Caco-2 (cell line): ENCODE data around the gene TNPO3. TPM values are rescaled to one million over a fixed set of nuclear protein-coding genes. Genes with fewer than 3 reads are reported as not detected.

Source experiments
- BruUV-seq: library from RNA; stranded (reverse); fragments of 400-500 nt; replicated peaks from 2 replicates; lab custom pipeline; 2021; lab: Mats Ljungman, UMichigan
- CTCF ChIA-PET: fragments of 300-600 bp; sonication (Branson Sonifier 250); formaldehyde crosslinking; loops from one replicate; lab custom pipeline; 2022; ENCODE audit warnings: antibody characterized with exemption; lab: Charles Lee
- POLR2A ChIA-PET: fragments of 300-600 bp; sonication (Branson Sonifier 250); formaldehyde crosslinking; loops from one replicate; lab custom pipeline; 2022; ENCODE audit warnings: antibody characterized with exemption; lab: Charles Lee
- DNase-seq, 2 experiments: peaks; one replicate each; pipeline versions ENCODE4 v3.0.0 to v3.0.0-alpha.2; 2020 to 2022
- H3K27me3 ChIP-seq: replicated peaks from 2 replicates; pipeline ENCODE4 v1.6.0; 2011; ENCODE audit warnings: low read length; ENCODE audit not compliant: control insufficient read depth, insufficient read depth
- H3K36me3 ChIP-seq: 2 replicates; pipeline ENCODE4 v1.5.1; 2011; ENCODE audit warnings: low read length; ENCODE audit not compliant: control insufficient read depth, insufficient read depth
- H3K4me1 ChIP-seq: fragments of 250-450 bp; sonication (Bioruptor Pico); 2 replicates; pipeline ENCODE4 v1.5.1; 2020; ENCODE audit warnings: mild to moderate bottlenecking
- H3K4me3 ChIP-seq: 2 replicates; pipeline ENCODE4 v1.5.1; 2011; ENCODE audit warnings: low read depth, mild to moderate bottlenecking, control low read depth, low read length
- H3K9me3 ChIP-seq: fragments of 250-450 bp; sonication (Bioruptor Pico); 2 replicates; pipeline ENCODE4 v1.5.1; 2020; ENCODE audit warnings: mild to moderate bottlenecking, moderate library complexity
- H3K27ac Mint-ChIP-seq: one replicate; pipeline ENCODE4 v1.8.0; 2022; ENCODE audit warnings: mixed read lengths; ENCODE audit not compliant: unreplicated experiment
- H3K27me3 Mint-ChIP-seq: one replicate; pipeline ENCODE4 v1.8.0; 2022; ENCODE audit warnings: mixed read lengths; ENCODE audit not compliant: insufficient read depth, unreplicated experiment
- H3K36me3 Mint-ChIP-seq: one replicate; pipeline ENCODE4 v1.8.0; 2022; ENCODE audit warnings: mild to moderate bottlenecking, mixed read lengths; ENCODE audit not compliant: insufficient read depth, unreplicated experiment
- H3K4me1 Mint-ChIP-seq: one replicate; pipeline ENCODE4 v1.8.0; 2022; ENCODE audit warnings: low read depth, mixed read lengths; ENCODE audit not compliant: unreplicated experiment
- H3K4me3 Mint-ChIP-seq: one replicate; pipeline ENCODE4 v1.8.0; 2022; ENCODE audit warnings: mild to moderate bottlenecking, moderate library complexity, mixed read lengths; ENCODE audit not compliant: unreplicated experiment
- H3K9me3 Mint-ChIP-seq: one replicate; pipeline ENCODE4 v1.8.0; 2022; ENCODE audit warnings: mixed read lengths; ENCODE audit not compliant: unreplicated experiment
- CTCF ChIP-seq, 2 experiments: fragments of 200-600 bp in 1 of 2; IDR thresholded peaks; 1 replicate in 1 of 2; 2 replicates in 1 of 2; pipeline versions ENCODE4 v1.5.1 to v1.8.0; 2011 to 2022; ENCODE audit warnings: antibody characterized with exemption in 1 of 2, control low read depth in 1 of 2, inconsistent platforms in 1 of 2, low read depth in 1 of 2, low read length in 1 of 2, mild to moderate bottlenecking in 1 of 2, moderate library complexity in 1 of 2; ENCODE audit not compliant: insufficient read depth in 1 of 2, severe bottlenecking in 1 of 2, unreplicated experiment in 1 of 2
- intact Hi-C: fragments of 100-400 bp; cut with micrococcal nuclease; formaldehyde crosslinking; loops from one replicate; pipeline ENCODE4 v1.10.0; 2022; ENCODE audit not compliant: unreplicated experiment
- total RNA-seq: library from RNA; stranded (reverse); gene quantifications from 2 replicates; pipeline ENCODE4 v1.2.3, GENCODE V29; 2022

The TNPO3 gene
- total RNA-seq, 1 experiment from 2014 or later, result 59.8 TPM

DNA sequence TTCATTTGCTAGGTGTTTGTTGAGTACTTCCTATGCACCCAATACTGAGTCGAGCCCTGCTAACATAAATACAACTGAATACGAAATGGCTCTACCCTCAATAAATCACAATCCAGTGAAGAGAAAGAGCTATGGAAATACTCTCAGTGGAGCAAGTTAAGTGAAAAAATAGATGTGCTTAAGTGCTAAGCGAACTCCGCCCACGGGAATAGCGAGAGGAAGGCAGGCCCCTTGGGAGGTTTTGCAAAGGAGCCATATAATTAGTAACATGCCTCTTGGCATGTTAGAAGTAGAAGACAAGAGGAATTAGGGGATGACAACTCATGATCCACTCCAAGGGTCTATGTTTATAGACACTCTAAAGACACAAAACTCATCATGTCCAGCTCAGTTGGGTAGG is 46.8 kb upstream of the TNPO3 start:
- intact Hi-C loops, result no loop called here
- no TSS peak for BruUV-seq
- POLR2A ChIA-PET, result no interaction called here
- Histone ChIP-seq H3K4me1 (peaks cover 16% of the 10 kb centered on the region), H3K27me3 (no peaks in the 10 kb centered on the region), H3K4me3 (no peak overlapping the region), H3K9me3 (no peaks in the 10 kb centered on the region), H3K36me3 (no peaks in the 10 kb centered on the region)
- DNase-seq, result no peak
- Mint-ChIP-seq H3K9me3 (no peaks in the 10 kb centered on the region), H3K27ac (no peak overlapping the region), H3K4me1 (peaks cover 10% of the 10 kb centered on the region), H3K4me3 (no peak overlapping the region), H3K36me3 (no peaks in the 10 kb centered on the region), H3K27me3 (peaks cover 7% of the 10 kb centered on the region)
- CTCF ChIA-PET, result interaction anchor here (1.2 to 2.7 kb wide), 3 partner anchors 10 to 117 kb away, joined by 3 to 14 read pairs (median 6); no protein-coding TSS in a partner anchor
- no peak for TF ChIP-seq CTCF (IDR thresholded peaks at IDR 0.05; ENCODE audit: insufficient read depth in 1 of 2, low read depth in 1 of 2, low read length in 1 of 2, severe bottlenecking in 1 of 2, unreplicated experiment in 1 of 2)

- Mint-ChIP-seq H3K27me3 (peaks cover 8% of the 10 kb centered on the region), H3K4me1 (peaks cover 10% of the 10 kb centered on the region), H3K4me3 (no peak overlapping the region), H3K27ac (no peak overlapping the region), H3K9me3 (no peaks in the 10 kb centered on the region), H3K36me3 (no peaks in the 10 kb centered on the region)
- Histone ChIP-seq H3K36me3 (no peaks in the 10 kb centered on the region), H3K9me3 (no peaks in the 10 kb centered on the region), H3K4me1 (peaks cover 16% of the 10 kb centered on the region), H3K27me3 (no peaks in the 10 kb centered on the region), H3K4me3 (no peak overlapping the region)
- DNase-seq, result no peak
- intact Hi-C loops, result no loop called here
- CTCF ChIA-PET, result no interaction called here
- no peak for TF ChIP-seq CTCF (IDR thresholded peaks at IDR 0.05; ENCODE audit: insufficient read depth in 1 of 2, low read depth in 1 of 2, low read length in 1 of 2, severe bottlenecking in 1 of 2, unreplicated experiment in 1 of 2)
- BruUV-seq, result no TSS peak
- POLR2A ChIA-PET, result no interaction called here
These were observed 45.9 kb upstream of the TNPO3 start for GRCh38 chr7:129100827-129101166.

DNA sequence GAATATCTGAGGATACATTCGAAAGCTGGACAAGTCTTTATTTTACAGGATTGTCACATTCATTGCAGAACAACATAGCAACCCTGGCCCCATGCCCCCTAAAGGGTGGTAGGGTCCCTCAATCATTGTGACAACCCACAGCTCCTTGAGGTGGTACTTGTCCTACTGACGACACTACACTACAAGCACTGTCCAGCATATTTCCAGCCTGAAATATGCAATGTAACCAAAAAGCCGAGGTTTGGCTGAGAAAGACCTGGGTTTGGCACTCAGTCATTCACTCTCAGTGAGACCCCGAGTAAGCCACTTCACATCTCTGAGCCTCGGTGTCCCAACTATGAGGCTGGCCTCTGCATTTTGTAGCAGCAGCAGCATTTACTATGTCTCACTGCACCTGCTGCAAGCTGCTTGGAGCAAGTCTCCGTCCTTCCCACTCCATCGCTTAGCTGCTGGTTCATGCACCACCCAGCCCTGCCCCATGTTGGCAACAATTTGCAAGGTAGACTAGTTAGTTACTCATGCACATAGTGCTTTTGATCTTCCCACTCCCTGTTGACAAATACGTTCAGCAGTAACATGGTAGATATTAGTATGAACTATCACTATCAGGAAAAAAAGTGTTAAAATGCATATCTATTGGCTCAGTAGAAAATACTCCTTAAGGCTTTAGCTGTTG is 43.6 kb upstream of the TNPO3 start:
- no peak for TF ChIP-seq CTCF (IDR thresholded peaks at IDR 0.05; ENCODE audit: insufficient read depth in 1 of 2, low read depth in 1 of 2, low read length in 1 of 2, severe bottlenecking in 1 of 2, unreplicated experiment in 1 of 2)
- no peak overlapping the region for H3K4me3 ChIP-seq
- no peaks in the 10 kb centered on the region for H3K27me3 ChIP-seq
- no peak for DNase-seq
- peaks cover 16% of the 10 kb centered on the region for H3K4me1 ChIP-seq
- no TSS peak for BruUV-seq
- POLR2A ChIA-PET, result no interaction called here
- intact Hi-C loops, result no loop called here
- no peaks in the 10 kb centered on the region for H3K36me3 Mint-ChIP-seq
- H3K9me3 ChIP-seq, result no peaks in the 10 kb centered on the region
- H3K4me1 Mint-ChIP-seq, result peaks cover 10% of the 10 kb centered on the region
- no peaks in the 10 kb centered on the region for H3K36me3 ChIP-seq
- no peak overlapping the region for H3K4me3 Mint-ChIP-seq
- CTCF ChIA-PET, result no interaction called here
- H3K27ac Mint-ChIP-seq, result no peak overlapping the region
- H3K27me3 Mint-ChIP-seq, result peaks cover 7% of the 10 kb centered on the region
- no peaks in the 10 kb centered on the region for H3K9me3 Mint-ChIP-seq
